ENCODE measurements around the gene PLCB4.

DNA sequence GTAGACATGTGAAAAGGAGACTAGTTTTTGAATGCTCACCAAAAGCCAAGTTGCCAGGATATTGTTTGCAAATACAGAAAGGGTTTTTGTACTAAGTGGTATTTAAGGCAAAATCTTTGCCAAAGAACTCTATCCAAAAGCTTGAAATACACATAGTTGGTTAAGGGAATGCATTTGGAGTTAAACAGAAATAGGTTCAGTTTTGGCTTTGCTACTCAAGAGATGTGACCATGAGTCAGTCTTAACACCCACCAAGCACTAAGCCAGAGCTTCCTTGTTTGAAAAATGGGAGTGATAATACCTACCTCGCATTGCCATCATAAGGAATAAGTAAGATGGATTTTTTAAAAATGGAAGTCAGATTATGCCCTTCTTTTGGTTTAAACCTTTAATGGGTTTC lies 253.8 kb downstream of the PLCB4 start:
- no peak for TF ChIP-seq POLR2A (IDR thresholded peaks at IDR 0.05)
- TF ChIP-seq, protein P1, sequence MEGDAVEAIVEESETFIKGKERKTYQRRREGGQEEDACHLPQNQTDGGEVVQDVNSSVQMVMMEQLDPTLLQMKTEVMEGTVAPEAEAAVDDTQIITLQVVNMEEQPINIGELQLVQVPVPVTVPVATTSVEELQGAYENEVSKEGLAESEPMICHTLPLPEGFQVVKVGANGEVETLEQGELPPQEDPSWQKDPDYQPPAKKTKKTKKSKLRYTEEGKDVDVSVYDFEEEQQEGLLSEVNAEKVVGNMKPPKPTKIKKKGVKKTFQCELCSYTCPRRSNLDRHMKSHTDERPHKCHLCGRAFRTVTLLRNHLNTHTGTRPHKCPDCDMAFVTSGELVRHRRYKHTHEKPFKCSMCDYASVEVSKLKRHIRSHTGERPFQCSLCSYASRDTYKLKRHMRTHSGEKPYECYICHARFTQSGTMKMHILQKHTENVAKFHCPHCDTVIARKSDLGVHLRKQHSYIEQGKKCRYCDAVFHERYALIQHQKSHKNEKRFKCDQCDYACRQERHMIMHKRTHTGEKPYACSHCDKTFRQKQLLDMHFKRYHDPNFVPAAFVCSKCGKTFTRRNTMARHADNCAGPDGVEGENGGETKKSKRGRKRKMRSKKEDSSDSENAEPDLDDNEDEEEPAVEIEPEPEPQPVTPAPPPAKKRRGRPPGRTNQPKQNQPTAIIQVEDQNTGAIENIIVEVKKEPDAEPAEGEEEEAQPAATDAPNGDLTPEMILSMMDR (IDR thresholded peaks at IDR 0.05), result no peak

Data from transverse colon (tissue), 3 donors.